Cardiac fibroblast (primary cell): ENCODE results near the gene PTPRD.

Experiments used
- DNase-seq, 2 donors: peaks; one replicate each; pipeline versions ENCODE4 v3.0.0 to v3.0.0-alpha.2; 2010; ENCODE audit warnings: low read depth in 2 of 2
- H3K4me3 ChIP-seq, 2 donors: replicated peaks in 1 of 2; 1 replicate in 1 of 2; 2 replicates in 1 of 2; pipeline ENCODE4 v1.5.1; 2011; ENCODE audit warnings: low read depth in 2 of 2, low read length in 2 of 2, mild to moderate bottlenecking in 2 of 2, moderate library complexity in 1 of 2
- CTCF ChIP-seq: IDR thresholded peaks from one replicate; pipeline ENCODE4 v1.5.1; 2011; ENCODE audit warnings: low read depth, mild to moderate bottlenecking, low read length, inconsistent platforms

PTPRD gene

GRCh38 chr9:9612270-9612669 lies 1000.5 kb downstream of the PTPRD start:
- DNase-seq, result no peak
- no peak for TF ChIP-seq CTCF
- H3K4me3 ChIP-seq, result no peak overlapping the region

GRCh38 chr9:9605681-9606080 lies 1007.1 kb downstream of the PTPRD start:
- DNase-seq, result no peak
- no peak for TF ChIP-seq CTCF
- H3K4me3 ChIP-seq, result no peak overlapping the region

- TF ChIP-seq CTCF, result no peak
- no peak overlapping the region for H3K4me3 ChIP-seq
- no peak for DNase-seq
These were observed 1009.5 kb downstream of the PTPRD start for GRCh38 chr9:9603345-9603744.

- no peak for DNase-seq
- TF ChIP-seq CTCF, result no peak
- no peak overlapping the region for H3K4me3 ChIP-seq
These were observed 1014.1 kb downstream of the PTPRD start for GRCh38 chr9:9598723-9599122.

GRCh38 chr9:9592104-9592503 lies 1020.7 kb downstream of the PTPRD start:
- no peak for DNase-seq
- no peak overlapping the region for H3K4me3 ChIP-seq
- TF ChIP-seq CTCF, result no peak

- DNase-seq, result no peak
- no peak overlapping the region for H3K4me3 ChIP-seq
- no peak for TF ChIP-seq CTCF
These were observed 1026.9 kb downstream of the PTPRD start for GRCh38 chr9:9585920-9586319.

GRCh38 chr9:9574080-9574479 lies 1038.7 kb downstream of the PTPRD start:
- no peak for DNase-seq
- TF ChIP-seq CTCF, result no peak
- no peak overlapping the region for H3K4me3 ChIP-seq
